ENCODE data around the gene ZNF37A.
"Not testable (repeated sequence)": the region's sequence is repeated elsewhere in the genome, so short reads cannot be mapped to it uniquely, and the experiment has no call there.

Gene ZNF37A

DNA sequence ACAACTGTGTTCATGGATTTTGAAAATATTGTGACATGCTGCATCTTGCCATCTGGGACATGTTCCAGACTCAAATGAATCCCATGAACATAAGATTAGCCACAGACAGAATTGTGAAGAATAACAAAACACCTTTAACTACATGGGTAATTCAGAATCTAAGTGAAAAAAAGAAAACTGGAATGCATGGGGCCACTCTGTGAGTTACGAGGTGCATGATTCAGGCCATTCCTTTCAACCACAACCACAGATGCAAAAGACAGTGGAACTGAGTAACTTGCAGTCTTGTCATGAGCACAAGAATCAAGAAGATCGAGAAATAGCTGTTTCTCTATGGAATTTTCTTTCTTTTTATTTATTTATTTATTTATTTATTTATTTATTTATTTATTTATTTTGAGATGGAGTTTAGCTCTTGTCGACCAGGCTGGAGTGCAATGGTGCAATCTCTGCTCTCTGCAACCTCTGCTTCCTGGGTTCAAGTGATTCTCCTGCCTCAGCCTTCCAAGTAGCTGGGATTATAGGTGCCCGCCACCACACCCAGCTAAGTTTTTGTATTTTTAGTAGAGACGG, 56.8 kb downstream of the ZNF37A start:
- DNase-seq: not testable (repeated sequence)

DNA sequence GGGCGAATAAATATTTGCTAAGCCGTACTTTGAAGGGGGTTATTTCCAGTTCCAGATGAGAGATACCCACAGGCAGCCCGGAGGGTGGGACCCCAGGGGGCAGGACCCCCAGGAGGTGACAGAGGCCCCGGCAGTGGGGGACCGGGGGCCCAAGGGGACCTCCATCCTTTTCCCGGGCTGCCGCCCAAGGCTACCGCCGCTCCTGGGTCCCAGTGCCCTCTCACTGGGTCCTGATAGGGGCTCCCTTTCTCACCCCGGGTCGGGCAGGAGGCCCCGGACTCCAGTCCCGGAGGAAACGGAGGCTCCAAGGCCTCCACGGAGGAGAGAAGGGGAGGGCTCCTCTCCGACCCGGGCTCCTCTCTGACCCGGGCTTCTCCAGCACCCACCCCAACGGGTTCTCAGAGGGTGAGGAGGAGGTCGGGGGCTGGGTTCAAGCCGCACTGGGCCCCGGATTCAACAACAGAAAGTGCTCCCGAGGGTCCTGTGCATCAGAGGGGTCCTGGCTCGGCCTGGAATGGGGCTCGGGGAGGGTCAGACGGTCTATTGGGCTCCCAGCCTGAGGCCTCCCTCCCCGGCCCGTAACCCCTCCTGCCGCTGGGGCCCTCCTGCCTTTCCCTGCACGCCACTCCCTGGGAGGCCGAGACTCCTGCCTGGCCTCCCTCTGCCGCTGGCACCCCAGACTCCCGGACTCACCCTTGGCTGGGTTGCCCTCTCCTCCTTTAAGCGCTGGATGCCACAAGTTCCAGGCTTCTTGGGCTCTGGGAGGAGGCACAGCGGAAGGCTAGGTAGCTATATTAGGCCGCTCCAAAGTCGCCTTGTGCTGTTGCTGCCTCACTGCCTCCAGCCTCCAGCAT, 62.5 kb downstream of the ZNF37A start:
- no peak for DNase-seq

DNA sequence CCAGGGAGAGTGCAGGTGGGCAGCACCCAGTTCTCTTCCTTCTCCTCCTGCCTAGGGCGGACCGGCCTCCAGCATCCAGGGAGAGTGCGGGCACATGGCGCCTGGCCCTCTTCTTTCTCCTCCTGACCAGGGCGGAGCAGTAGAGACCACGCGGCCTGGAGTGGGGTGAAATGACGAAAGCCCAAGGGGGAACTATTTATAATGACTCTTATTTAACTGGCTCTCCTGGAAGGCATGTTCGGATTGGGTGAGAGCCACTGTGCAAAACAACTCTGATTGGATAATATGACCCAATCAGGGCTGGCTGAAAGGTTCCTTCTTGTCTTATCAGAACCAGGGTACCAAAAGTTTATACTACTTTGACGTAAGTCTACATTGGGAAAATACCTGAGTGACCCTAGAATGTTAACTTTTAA, 63.1 kb downstream of the ZNF37A start:
- DNase-seq: no peak

DNA sequence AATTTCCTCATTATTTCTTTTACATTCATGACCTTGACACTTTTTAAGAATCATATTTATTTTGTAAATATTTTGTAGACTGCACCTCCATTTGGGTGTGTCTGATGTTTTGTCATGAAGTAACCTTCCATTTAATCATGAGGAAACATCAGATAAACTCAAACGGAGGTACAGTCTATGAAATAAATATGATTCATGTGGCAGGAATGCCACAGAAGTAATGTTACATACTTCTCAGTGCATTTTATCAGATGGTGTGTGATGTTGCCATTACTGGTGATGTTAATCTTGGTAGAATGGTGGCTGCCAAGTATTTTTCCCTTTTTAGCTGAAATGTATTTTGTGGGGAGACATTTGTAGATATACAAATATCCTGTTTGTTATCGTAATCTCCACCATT, 64.9 kb downstream of the ZNF37A start:
- no peak for DNase-seq

DNA sequence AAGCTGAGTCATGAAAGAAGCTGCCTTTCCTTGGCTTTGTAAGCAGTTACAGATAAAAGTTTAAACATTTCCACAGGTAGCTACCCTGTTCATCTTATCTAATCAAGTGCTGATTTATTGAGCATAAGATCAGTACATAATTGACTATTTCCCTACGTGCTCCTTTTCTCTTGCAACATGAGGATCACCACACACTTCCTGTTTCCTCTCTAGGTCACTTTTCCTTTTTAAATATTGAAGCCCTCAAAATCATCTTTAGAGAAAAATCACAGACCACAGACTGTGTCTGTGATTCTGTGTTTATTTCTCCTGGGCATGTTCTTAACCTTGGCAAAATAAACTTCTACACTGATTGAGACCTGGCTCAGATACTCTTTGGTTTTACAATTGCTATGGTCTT, 69.5 kb downstream of the ZNF37A start:
- no peak for DNase-seq

DNA sequence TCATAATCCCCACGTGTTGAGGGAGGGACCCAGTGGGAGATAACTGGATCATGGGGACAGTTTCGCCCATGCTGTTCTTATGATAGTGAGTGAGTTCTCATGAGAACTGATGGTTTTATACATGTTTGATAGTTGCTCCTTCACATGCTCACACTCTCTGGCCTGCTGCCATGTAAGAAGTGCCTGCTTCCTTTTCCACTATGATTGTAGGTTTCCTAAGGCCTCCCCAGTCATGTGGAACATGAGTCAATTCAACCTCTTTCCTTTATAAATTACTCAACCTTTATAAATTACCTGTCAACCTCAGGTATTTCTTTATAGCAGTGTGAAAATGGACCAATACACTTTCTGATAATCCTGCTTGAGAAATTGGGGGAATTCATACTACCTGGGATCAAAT, 80.2 kb downstream of the ZNF37A start:
- no peak for DNase-seq

DNA sequence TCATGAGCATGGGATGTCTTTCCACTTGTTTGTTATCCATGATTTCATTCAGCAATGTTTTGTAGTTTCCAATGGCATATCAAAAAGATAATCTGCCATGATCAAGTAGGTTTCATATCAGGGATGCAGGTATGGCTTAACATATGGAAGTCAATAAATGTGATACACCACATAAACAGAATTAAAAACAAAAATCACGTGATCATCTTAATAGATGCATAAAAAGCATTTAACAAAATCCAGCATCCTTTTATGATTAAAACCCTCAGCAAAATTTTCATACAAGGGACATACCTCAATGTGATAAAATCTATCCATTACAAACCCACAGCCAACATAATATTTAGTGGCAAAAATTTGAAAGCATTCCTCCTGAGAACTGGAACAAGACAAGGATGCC, 90.3 kb downstream of the ZNF37A start:
- DNase-seq: no peak

All from midbrain (tissue), 1 donor.